ENCODE measurements around the gene MAPKAP1. TPM values are rescaled to one million over a fixed set of nuclear protein-coding genes. Genes with fewer than 3 reads are reported as not detected.

Gene MAPKAP1
- polyA plus RNA-seq, 4 donors, result 38.4 to 57.4 (median 43.6) TPM

DNA sequence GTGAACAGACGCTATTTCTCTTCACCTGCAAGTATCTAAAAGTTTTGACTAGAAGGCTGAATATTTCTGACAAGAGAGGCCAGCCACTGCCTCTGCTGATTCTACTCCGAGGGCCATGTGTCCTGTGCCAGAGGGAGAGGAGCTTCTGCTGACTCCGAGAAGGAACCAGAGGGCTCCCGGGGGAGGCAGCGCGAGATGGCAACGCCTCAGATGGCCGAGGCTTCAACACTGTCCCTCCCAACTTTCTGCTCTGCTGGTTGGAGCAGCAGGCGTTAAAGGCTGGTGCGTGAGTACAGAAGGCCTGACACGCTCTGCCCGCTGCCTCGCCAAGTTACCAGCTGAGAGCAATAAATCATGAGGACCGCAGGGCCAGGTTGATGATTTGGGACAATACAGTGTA, 266.6 kb downstream of the MAPKAP1 start:
- Histone ChIP-seq H3K4me1 (ENCODE audit: control insufficient read depth in 3 of 3, insufficient read depth in 2 of 3, low read depth in 1 of 3, low read length in 2 of 3) (no peaks in the 10 kb centered on the region), H3K27me3 (ENCODE audit: control insufficient read depth in 3 of 3, insufficient read depth in 3 of 3, low read length in 3 of 3) (no peaks in the 10 kb centered on the region), H3K36me3 (ENCODE audit: control insufficient read depth in 3 of 3, insufficient read depth in 2 of 3, low read depth in 1 of 3, low read length in 3 of 3) (peaks cover 3 to 46% (median 10%) of the 10 kb centered on the region in 3 donors), H3K9me3 (ENCODE audit: control insufficient read depth in 2 of 2, insufficient read depth in 1 of 2, low read depth in 1 of 2, low read length in 1 of 2) (no peaks in the 10 kb centered on the region), H3K4me3 (ENCODE audit: low read depth in 1 of 3, low read length in 3 of 3) (no peak overlapping the region), H3K27ac (ENCODE audit: low read depth in 1 of 3, low read length in 2 of 3) (no peak overlapping the region)
- 78 to 88% (median 85%) methylated on average over 14 of the region's 14 CpGs for WGBS, 3 donors
- FAIRE-seq (no peak), DNase-seq (no peak)

- Histone ChIP-seq H3K4me1 (ENCODE audit: control insufficient read depth in 3 of 3, insufficient read depth in 2 of 3, low read depth in 1 of 3, low read length in 2 of 3) (no peaks in the 10 kb centered on the region), H3K36me3 (ENCODE audit: control insufficient read depth in 3 of 3, insufficient read depth in 2 of 3, low read depth in 1 of 3, low read length in 3 of 3) (peaks cover 3 to 44% (median 10%) of the 10 kb centered on the region in 3 donors), H3K27me3 (ENCODE audit: control insufficient read depth in 3 of 3, insufficient read depth in 3 of 3, low read length in 3 of 3) (no peaks in the 10 kb centered on the region), H3K4me3 (ENCODE audit: low read depth in 1 of 3, low read length in 3 of 3) (no peak overlapping the region), H3K27ac (ENCODE audit: low read depth in 1 of 3, low read length in 2 of 3) (no peak overlapping the region), H3K9me3 (ENCODE audit: control insufficient read depth in 2 of 2, insufficient read depth in 1 of 2, low read depth in 1 of 2, low read length in 1 of 2) (no peaks in the 10 kb centered on the region)
- DNase-seq (no peak), FAIRE-seq (no peak)
- 94 to 96% (median 95%) methylated on average over 21 of the region's 21 CpGs for WGBS, 3 donors
Measured at GRCh38 chr9:125439434-125440272, 267.4 kb downstream of the MAPKAP1 start.

DNA sequence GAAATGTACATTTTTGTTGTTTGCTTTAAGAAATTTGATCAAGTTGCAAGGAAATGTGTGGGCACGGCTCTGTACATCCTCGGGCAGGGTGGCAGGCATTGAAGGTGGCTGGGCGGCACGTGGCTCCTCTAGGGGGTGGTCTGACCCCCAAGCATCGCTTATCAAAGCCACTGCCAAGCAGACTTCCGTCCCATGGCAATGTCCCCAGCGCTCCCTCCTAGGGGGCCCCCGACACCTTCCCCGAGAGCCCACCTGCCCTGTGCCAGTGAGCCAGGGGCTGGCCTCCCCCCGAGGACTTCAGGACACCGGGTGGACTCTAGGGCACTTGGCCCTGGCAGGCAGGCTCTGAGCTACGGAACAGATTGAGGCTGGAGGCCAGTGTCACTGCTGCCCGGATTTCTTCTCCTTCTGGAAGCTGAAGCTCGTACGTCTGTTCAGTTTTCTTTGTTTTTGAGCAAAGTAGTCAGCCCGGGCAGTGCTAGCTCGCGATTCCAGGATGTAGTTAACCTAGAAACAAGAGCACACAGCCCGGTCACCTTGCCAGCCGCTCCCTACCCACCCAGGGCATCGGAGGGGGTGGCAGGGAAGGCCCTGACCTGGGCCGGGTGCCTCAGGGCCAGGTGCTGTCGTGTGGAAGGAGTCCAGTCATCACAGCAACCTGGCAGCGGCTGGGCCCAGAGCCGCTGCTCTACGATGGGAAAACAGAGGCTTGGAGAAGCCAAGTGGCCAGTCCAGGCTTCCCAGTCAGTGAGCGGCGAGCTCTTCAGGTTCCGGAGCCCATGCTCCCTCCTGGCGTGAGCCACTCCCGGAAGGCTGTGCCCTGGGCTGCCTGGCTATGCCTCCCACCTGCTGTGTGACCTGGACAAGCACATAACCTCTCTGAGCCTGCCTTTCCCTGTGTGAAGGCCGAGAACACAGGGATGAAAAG, 268.2 kb downstream of the MAPKAP1 start:
- H3K36me3 ChIP-seq (ENCODE audit: control insufficient read depth in 3 of 3, insufficient read depth in 2 of 3, low read depth in 1 of 3, low read length in 3 of 3), result peaks cover 3 to 37% (median 10%) of the 10 kb centered on the region in 3 donors
- DNase-seq (no peak), FAIRE-seq (no peak)
- no peaks in the 10 kb centered on the region for H3K4me1 ChIP-seq (ENCODE audit: control insufficient read depth in 3 of 3, insufficient read depth in 2 of 3, low read depth in 1 of 3, low read length in 2 of 3)
- no peak overlapping the region for H3K27ac ChIP-seq (ENCODE audit: low read depth in 1 of 3, low read length in 2 of 3)
- 93 to 95% (median 94%) methylated on average over 32 of the region's 32 CpGs for WGBS, 3 donors
- H3K9me3 ChIP-seq (ENCODE audit: control insufficient read depth in 2 of 2, insufficient read depth in 1 of 2, low read depth in 1 of 2, low read length in 1 of 2), result no peaks in the 10 kb centered on the region
- H3K27me3 ChIP-seq (ENCODE audit: control insufficient read depth in 3 of 3, insufficient read depth in 3 of 3, low read length in 3 of 3), result no peaks in the 10 kb centered on the region
- no peak overlapping the region for H3K4me3 ChIP-seq (ENCODE audit: low read depth in 1 of 3, low read length in 3 of 3)

DNA sequence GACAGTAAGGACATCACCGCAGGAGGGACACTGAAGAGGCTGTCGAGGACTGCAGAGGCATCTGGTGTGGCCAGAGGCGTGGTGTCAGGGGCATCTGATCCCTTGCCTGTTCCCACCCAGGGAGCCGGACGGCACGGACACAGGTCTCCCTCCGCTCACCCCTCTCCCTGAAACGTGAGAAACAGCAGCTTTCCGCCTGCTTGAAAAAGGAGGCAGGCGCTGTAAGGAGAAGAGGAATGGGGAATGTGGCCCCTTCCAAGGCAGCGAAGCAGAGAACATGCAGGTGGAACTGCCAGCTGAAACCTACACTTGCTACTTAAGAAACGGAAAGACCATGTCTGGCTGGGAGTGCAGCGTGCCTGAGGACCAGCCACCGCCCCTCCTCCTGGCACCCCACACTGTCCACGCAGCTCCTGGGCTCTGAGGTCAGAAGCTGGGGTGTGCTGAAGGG, 269.2 kb downstream of the MAPKAP1 start:
- no peaks in the 10 kb centered on the region for H3K4me1 ChIP-seq (ENCODE audit: control insufficient read depth in 3 of 3, insufficient read depth in 2 of 3, low read depth in 1 of 3, low read length in 2 of 3)
- peaks cover 3 to 33% (median 10%) of the 10 kb centered on the region in 3 donors for H3K36me3 ChIP-seq (ENCODE audit: control insufficient read depth in 3 of 3, insufficient read depth in 2 of 3, low read depth in 1 of 3, low read length in 3 of 3)
- H3K27ac ChIP-seq (ENCODE audit: low read depth in 1 of 3, low read length in 2 of 3), result no peak overlapping the region
- no peaks in the 10 kb centered on the region for H3K27me3 ChIP-seq (ENCODE audit: control insufficient read depth in 3 of 3, insufficient read depth in 3 of 3, low read length in 3 of 3)
- H3K9me3 ChIP-seq (ENCODE audit: control insufficient read depth in 2 of 2, insufficient read depth in 1 of 2, low read depth in 1 of 2, low read length in 1 of 2), result no peaks in the 10 kb centered on the region
- WGBS, 3 donors, result 90 to 94% (median 93%) methylated on average over 15 of the region's 15 CpGs
- H3K4me3 ChIP-seq (ENCODE audit: low read depth in 1 of 3, low read length in 3 of 3), result no peak overlapping the region
- FAIRE-seq (no peak), DNase-seq (no peak)

DNA sequence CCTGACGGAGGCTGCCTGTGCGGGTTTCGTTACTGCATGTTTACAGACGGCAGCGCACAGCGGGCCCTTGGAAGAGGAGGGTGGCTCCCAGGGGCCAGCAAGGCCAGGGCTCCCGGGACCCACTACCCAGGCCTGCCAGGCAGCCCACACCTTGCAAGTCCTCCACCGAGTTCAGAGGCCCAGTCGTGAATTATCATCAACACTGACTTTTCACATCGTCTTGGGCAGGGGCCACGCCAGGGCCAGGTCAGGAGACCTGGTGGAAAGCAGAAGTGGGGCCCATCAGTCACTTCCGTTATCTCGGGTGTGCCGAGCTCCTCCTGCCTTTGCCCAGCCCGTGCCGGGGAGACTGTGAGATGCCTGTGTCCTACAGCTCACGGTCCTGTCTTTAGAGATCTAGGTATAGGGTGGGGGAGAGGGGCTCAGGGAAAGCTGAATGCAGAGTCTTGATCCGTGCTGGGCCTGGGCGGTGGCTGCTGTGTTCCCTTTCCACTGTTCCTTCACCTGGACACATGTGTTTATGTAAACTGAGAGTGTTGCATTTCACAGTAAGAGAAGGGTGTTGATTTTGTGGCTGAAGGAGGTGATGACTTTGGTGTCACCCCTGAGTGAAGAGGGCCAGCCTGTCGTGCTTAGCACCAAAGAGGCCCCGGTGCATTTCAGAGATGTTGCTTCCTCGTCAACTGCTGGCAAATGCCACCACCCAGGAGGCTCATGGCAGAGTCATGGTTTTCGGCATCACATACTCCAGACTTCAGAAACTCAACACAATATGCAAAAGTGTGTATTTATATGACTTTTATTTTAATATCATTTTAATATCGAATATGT, 270.2 kb downstream of the MAPKAP1 start:
- DNase-seq (no peak), FAIRE-seq (no peak)
- H3K4me1 ChIP-seq (ENCODE audit: control insufficient read depth in 3 of 3, insufficient read depth in 2 of 3, low read depth in 1 of 3, low read length in 2 of 3), result no peaks in the 10 kb centered on the region
- no peaks in the 10 kb centered on the region for H3K27me3 ChIP-seq (ENCODE audit: control insufficient read depth in 3 of 3, insufficient read depth in 3 of 3, low read length in 3 of 3)
- H3K27ac ChIP-seq (ENCODE audit: low read depth in 1 of 3, low read length in 2 of 3), result no peak overlapping the region
- WGBS, 3 donors, result 87 to 90% (median 87%) methylated on average over 24 of the region's 24 CpGs
- peaks cover 3 to 33% (median 10%) of the 10 kb centered on the region in 3 donors for H3K36me3 ChIP-seq (ENCODE audit: control insufficient read depth in 3 of 3, insufficient read depth in 2 of 3, low read depth in 1 of 3, low read length in 3 of 3)
- no peaks in the 10 kb centered on the region for H3K9me3 ChIP-seq (ENCODE audit: control insufficient read depth in 2 of 2, insufficient read depth in 1 of 2, low read depth in 1 of 2, low read length in 1 of 2)
- H3K4me3 ChIP-seq (ENCODE audit: low read depth in 1 of 3, low read length in 3 of 3), result no peak overlapping the region

- no peak for FAIRE-seq
Measured at GRCh38 chr9:125435776-125436612, 271.0 kb downstream of the MAPKAP1 start.

GRCh38 chr9:125434986-125435775, 271.8 kb downstream of the MAPKAP1 start:
- no peaks in the 10 kb centered on the region for H3K4me1 ChIP-seq (ENCODE audit: control insufficient read depth in 3 of 3, insufficient read depth in 2 of 3, low read depth in 1 of 3, low read length in 2 of 3)
- no peaks in the 10 kb centered on the region for H3K9me3 ChIP-seq (ENCODE audit: control insufficient read depth in 2 of 2, insufficient read depth in 1 of 2, low read depth in 1 of 2, low read length in 1 of 2)
- DNase-seq (no peak), FAIRE-seq (no peak)
- no peak overlapping the region for H3K4me3 ChIP-seq (ENCODE audit: low read depth in 1 of 3, low read length in 3 of 3)
- H3K27me3 ChIP-seq (ENCODE audit: control insufficient read depth in 3 of 3, insufficient read depth in 3 of 3, low read length in 3 of 3), result no peaks in the 10 kb centered on the region
- 76 to 90% (median 80%) methylated on average over 12 to 16 of the region's 16 CpGs for WGBS, 3 donors
- H3K36me3 ChIP-seq (ENCODE audit: control insufficient read depth in 3 of 3, insufficient read depth in 2 of 3, low read depth in 1 of 3, low read length in 3 of 3), result peaks cover 3 to 26% (median 4%) of the 10 kb centered on the region in 3 donors
- no peak overlapping the region for H3K27ac ChIP-seq (ENCODE audit: low read depth in 1 of 3, low read length in 2 of 3)

More at GRCh38 chr9:125435776-125436612, 271.0 kb downstream of the MAPKAP1 start:
- no peaks in the 10 kb centered on the region for H3K4me1 ChIP-seq (ENCODE audit: control insufficient read depth in 3 of 3, insufficient read depth in 2 of 3, low read depth in 1 of 3, low read length in 2 of 3)
- no peak for DNase-seq
- no peaks in the 10 kb centered on the region for H3K27me3 ChIP-seq (ENCODE audit: control insufficient read depth in 3 of 3, insufficient read depth in 3 of 3, low read length in 3 of 3)
- H3K9me3 ChIP-seq (ENCODE audit: control insufficient read depth in 2 of 2, insufficient read depth in 1 of 2, low read depth in 1 of 2, low read length in 1 of 2), result no peaks in the 10 kb centered on the region
- H3K27ac ChIP-seq (ENCODE audit: low read depth in 1 of 3, low read length in 2 of 3), result no peak overlapping the region
- peaks cover 3 to 30% (median 8%) of the 10 kb centered on the region in 3 donors for H3K36me3 ChIP-seq (ENCODE audit: control insufficient read depth in 3 of 3, insufficient read depth in 2 of 3, low read depth in 1 of 3, low read length in 3 of 3)
- no peak overlapping the region for H3K4me3 ChIP-seq (ENCODE audit: low read depth in 1 of 3, low read length in 3 of 3)
- 87 to 91% (median 91%) methylated on average over 16 of the region's 16 CpGs for WGBS, 3 donors

Measured in small intestine (tissue), 7 donors.